Chondrocyte (in vitro differentiated cells): ENCODE data around the gene LMNB1. TPM values are rescaled to one million over a fixed set of nuclear protein-coding genes. Genes with fewer than 3 reads are reported as not detected.
A peak's percentile ranks its signal among the peaks of the same experiment; 100 is the strongest.

Source experiments
- DNase-seq: peaks from one replicate; pipeline ENCODE4 v3.0.0; 2021; ENCODE audit warnings: mixed read lengths, low spot score
- H3K27ac Mint-ChIP-seq: one replicate; pipeline ENCODE4 v1.8.0; 2021; ENCODE audit warnings: mild to moderate bottlenecking, moderate library complexity, mixed read lengths; ENCODE audit not compliant: unreplicated experiment
- H3K27me3 Mint-ChIP-seq: 2 replicates; pipeline ENCODE4 v1.8.0; 2021; ENCODE audit warnings: low read depth, mixed read lengths
- H3K36me3 Mint-ChIP-seq: 2 replicates; pipeline ENCODE4 v1.8.0; 2021; ENCODE audit warnings: low read depth, mixed read lengths
- H3K4me1 Mint-ChIP-seq: 2 replicates; pipeline ENCODE4 v1.8.0; 2021; ENCODE audit warnings: low read depth, mild to moderate bottlenecking, mixed read lengths
- H3K4me3 Mint-ChIP-seq: one replicate; pipeline ENCODE4 v1.8.0; 2021; ENCODE audit warnings: mild to moderate bottlenecking, moderate library complexity, mixed read lengths; ENCODE audit not compliant: unreplicated experiment
- H3K9me3 Mint-ChIP-seq: 2 replicates; pipeline ENCODE4 v1.8.0; 2021; ENCODE audit warnings: low read depth, mixed read lengths
- total RNA-seq: library from RNA; stranded (reverse); gene quantifications from 3 replicates; pipeline ENCODE4 v1.2.1, GENCODE V29; 2021
- TF ChIP-seq, protein P1 (sequence below): fragments of 200-600 bp; sonication (generic); IDR thresholded peaks from 2 replicates; pipeline ENCODE4 v1.5.0; 2021; ENCODE audit warnings: antibody characterized with exemption, mild to moderate bottlenecking, moderate library complexity

The LMNB1 gene
- total RNA-seq, 1 donor from 2014 or later, result 14.2 TPM

DNA sequence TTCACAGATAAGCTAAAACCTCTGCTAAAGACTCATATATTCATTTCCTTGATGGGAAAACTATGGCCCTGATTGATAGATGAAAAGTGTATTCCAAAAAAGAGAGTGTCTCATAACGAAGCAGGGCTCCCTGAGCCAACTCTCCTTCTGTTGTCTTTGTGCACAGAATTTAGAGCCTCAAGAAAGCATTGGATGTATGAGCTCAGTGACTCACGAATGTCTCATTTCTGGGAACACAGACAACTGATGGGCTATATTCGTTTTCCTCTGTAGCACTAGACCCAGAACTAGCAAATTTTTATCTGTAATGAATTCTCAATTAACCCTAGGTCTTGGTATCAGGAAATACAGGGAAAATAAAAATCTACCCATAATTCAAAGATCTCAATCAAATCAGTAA, 88.4 kb downstream of the LMNB1 start:
- TF ChIP-seq, protein P1, sequence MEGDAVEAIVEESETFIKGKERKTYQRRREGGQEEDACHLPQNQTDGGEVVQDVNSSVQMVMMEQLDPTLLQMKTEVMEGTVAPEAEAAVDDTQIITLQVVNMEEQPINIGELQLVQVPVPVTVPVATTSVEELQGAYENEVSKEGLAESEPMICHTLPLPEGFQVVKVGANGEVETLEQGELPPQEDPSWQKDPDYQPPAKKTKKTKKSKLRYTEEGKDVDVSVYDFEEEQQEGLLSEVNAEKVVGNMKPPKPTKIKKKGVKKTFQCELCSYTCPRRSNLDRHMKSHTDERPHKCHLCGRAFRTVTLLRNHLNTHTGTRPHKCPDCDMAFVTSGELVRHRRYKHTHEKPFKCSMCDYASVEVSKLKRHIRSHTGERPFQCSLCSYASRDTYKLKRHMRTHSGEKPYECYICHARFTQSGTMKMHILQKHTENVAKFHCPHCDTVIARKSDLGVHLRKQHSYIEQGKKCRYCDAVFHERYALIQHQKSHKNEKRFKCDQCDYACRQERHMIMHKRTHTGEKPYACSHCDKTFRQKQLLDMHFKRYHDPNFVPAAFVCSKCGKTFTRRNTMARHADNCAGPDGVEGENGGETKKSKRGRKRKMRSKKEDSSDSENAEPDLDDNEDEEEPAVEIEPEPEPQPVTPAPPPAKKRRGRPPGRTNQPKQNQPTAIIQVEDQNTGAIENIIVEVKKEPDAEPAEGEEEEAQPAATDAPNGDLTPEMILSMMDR, result no peak
- no peaks in the 10 kb centered on the region for H3K36me3 Mint-ChIP-seq
- no peak overlapping the region for H3K27ac Mint-ChIP-seq
- H3K9me3 Mint-ChIP-seq, result no peaks in the 10 kb centered on the region
- no peak overlapping the region for H3K4me3 Mint-ChIP-seq
- DNase-seq, result no peak
- H3K4me1 Mint-ChIP-seq, result peaks cover 9% of the 10 kb centered on the region
- H3K27me3 Mint-ChIP-seq, result no peaks in the 10 kb centered on the region

DNA sequence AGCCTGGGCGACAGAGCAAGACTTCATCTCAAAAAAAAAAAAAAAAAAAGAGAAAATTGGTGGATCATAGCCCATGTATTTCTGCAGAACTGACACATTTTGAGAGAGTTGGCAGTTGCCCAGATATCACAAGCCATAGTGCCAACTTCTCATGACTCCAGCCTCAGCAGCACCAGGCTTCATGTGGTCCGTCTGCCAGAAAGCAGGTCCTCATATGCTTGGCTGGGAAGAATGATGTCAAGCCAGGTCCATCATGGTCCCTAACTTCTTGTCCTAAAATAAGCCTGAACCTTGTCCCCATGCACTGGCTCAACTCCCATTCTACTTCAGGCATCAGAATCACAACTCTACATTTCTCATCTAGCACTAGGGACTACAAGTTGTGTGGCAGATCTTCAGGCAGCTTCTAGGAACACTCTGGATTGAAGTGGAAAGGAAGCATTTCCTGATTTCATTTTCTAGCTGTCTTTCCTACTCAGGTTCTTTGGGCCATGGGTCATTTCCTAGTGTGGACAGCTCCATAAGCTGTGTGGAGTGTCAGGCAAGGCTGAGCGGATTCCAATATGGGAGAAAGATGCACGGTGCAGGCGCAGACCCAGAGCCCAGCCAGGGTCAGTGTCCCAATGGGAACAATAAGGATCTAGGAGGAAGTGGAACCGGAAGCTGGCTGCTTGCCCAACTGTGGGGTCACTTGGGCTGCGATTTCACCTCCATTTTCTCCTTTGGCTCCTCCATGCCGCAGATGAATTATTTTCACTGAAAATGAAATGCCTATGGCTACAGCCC, 90.1 kb downstream of the LMNB1 start:
- Mint-ChIP-seq H3K9me3 (no peaks in the 10 kb centered on the region), H3K27ac (peak overlapping the region; percentile 9), H3K4me3 (no peak overlapping the region), H3K27me3 (no peaks in the 10 kb centered on the region), H3K36me3 (no peaks in the 10 kb centered on the region), H3K4me1 (peaks cover 9% of the 10 kb centered on the region)
- TF ChIP-seq, protein P1, result no peak
- no peak for DNase-seq

DNA sequence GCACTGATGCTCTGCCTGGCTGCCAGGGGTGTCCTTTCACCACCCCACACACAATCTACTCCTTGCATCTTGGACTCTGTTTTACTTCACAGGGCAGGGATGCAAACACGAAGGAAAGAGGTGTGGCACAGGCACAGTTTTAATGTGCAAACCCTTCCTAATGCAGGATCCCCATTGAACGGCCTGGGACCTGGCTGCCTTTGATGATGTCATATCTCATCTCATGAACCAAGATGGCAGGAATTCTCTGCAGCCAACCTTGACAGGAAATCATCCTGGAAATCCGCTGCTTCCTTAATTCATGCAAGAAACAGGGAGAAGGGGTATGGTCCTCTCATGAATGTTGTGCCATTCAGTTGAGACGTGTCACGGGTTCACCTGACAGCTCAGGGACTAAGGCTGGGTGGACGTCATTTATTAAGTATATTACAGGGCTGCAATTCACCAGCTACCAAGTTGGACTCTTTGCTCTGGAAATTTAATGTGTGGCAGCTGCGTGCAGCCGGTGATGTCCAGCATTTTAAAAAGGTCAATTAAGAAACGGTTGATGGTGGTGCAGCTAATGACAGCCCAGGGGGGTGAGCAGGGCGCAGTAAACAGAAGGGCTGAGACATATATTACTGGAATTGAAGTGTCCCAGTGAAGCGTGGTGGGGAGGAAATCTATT, 91.5 kb downstream of the LMNB1 start:
- Mint-ChIP-seq H3K4me3 (peak overlapping the region; percentile 65), H3K36me3 (no peaks in the 10 kb centered on the region), H3K4me1 (peaks cover 9% of the 10 kb centered on the region), H3K27ac (no peak overlapping the region), H3K27me3 (no peaks in the 10 kb centered on the region), H3K9me3 (no peaks in the 10 kb centered on the region)
- no peak for DNase-seq
- TF ChIP-seq, protein P1, result no peak

DNA sequence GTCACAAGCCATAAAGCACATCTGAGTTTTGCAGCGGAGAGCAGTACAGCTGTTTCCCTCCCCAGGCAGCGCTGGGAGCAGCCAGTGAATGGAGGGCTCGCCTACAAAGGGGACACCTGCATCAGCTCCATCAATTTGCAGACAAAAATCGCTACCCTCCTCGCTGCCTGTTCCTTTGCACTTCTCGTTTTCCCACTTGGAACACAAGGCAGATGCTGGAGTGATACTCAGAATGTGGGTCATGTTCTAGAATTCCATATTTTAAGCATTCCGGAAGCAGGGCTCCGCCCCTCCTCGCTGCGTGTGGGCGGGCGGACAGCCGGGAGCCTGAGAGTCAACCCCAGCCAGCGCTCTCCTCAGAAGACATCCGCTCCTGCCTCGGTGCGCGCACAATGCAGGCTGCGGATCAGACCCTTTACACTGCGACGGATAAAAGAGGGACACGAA, 92.1 kb downstream of the LMNB1 start:
- Mint-ChIP-seq H3K27me3 (no peaks in the 10 kb centered on the region), H3K4me1 (peaks cover 9% of the 10 kb centered on the region), H3K4me3 (peak overlapping the region; percentile 65), H3K36me3 (no peaks in the 10 kb centered on the region), H3K27ac (no peak overlapping the region), H3K9me3 (no peaks in the 10 kb centered on the region)
- DNase-seq, result no peak
- TF ChIP-seq, protein P1, result no peak

DNA sequence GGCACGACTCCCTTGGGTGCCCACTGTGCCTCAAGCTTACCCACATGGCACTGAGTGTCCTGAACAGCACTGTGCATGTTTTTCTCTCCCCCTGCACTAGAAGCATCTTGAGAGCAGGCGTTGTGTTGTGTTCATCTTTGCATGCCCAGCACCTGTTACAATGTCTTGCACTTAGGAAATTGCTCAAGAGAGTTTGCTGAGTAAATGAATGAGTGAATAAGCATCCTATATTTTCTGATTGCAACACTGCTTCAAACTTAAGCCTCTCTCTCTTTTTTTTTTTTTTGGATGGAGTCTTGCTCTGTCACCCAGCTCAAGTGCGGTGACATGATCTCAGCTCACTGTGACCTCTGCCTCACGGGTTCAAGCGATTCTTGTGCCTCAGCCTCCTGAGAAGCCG, 94.5 kb downstream of the LMNB1 start:
- Mint-ChIP-seq H3K4me3 (no peak overlapping the region), H3K27ac (no peak overlapping the region), H3K9me3 (no peaks in the 10 kb centered on the region)

More for the DNA sequence above, 94.5 kb downstream of the LMNB1 start:
- TF ChIP-seq, protein P1, result no peak
- no peaks in the 10 kb centered on the region for H3K27me3 Mint-ChIP-seq
- no peak for DNase-seq
- H3K4me1 Mint-ChIP-seq, result peaks cover 19% of the 10 kb centered on the region
- no peaks in the 10 kb centered on the region for H3K36me3 Mint-ChIP-seq
